NB4 (cell line): ENCODE measurements around the gene MPZL1.

Experiments used
- DNase-seq: peaks from one replicate; pipeline ENCODE4 v3.0.0; 2010; ENCODE audit warnings: low read depth
- H3K4me3 ChIP-seq: one replicate; pipeline ENCODE4 v1.5.1; 2011; ENCODE audit warnings: mild to moderate bottlenecking, low read depth, low read length, moderate library complexity
- CTCF ChIP-seq: IDR thresholded peaks from one replicate; pipeline ENCODE4 v1.5.1; 2012; ENCODE audit warnings: low read depth, low read length
- MYC ChIP-seq: IDR thresholded peaks from 2 replicates; pipeline ENCODE4 v1.6.1; 2011; ENCODE audit warnings: low read depth, low read length
- POLR2A ChIP-seq: IDR thresholded peaks from 2 replicates; pipeline ENCODE4 v1.6.1; 2011; ENCODE audit warnings: mild to moderate bottlenecking; ENCODE audit not compliant: insufficient read length; ENCODE audit errors: extremely low read depth
- TF ChIP-seq, protein P1 (sequence below): IDR thresholded peaks from 2 replicates; pipeline ENCODE4 v1.6.1; 2011; ENCODE audit warnings: low read depth, low read length

Gene MPZL1

DNA sequence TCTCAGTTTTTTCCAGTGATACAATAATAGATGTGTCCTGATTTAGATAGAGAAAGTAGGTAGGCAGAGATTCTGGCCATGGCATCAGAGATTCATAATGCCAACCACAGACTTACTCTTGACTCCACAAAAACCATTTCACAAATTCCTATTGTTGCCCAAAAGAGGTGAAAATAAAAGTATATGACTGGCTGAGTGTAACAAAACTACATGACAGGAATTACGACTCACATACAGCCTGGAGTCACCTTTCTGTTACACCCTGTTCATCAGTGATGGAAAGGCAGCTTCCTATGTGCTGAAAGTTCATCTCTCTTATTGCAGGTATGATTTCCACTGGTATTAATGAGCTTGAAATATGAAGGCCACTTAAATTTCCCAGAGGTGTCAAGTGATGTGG, 72.3 kb downstream of the MPZL1 start:
- TF ChIP-seq, protein P1, sequence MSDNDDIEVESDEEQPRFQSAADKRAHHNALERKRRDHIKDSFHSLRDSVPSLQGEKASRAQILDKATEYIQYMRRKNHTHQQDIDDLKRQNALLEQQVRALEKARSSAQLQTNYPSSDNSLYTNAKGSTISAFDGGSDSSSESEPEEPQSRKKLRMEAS, result no peak
- TF ChIP-seq POLR2A (no peak), CTCF (no peak), MYC (no peak)
- no peak overlapping the region for H3K4me3 ChIP-seq
- no peak for DNase-seq

- H3K4me3 ChIP-seq, result no peak overlapping the region
- TF ChIP-seq CTCF (no peak), MYC (no peak), POLR2A (no peak)
- TF ChIP-seq, protein P1, result no peak
- no peak for DNase-seq
Measured at GRCh38 chr1:167795810-167796740, 74.3 kb downstream of the MPZL1 start.

DNA sequence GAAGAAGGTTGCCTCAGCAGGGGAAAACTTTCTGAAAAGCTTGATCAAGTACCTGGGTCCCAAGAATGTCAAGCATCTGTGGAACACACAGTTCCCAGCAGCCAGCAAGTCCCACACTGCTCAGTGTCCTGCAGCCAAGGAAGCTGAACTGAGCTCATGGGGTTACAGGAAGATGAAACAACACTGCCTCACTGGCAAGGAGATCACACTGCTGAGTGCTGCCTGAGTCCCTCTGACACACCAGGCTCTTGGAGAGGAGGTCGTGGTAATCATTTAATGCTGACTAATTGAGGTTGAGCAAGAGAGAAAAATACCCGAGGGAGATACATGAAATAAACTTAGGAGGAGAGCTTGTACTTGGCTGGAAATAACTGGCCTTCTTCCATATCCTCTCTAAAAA, 75.2 kb downstream of the MPZL1 start:
- TF ChIP-seq, protein P1, result no peak
- TF ChIP-seq POLR2A (no peak), CTCF (peak; percentile 18), MYC (no peak)
- no peak overlapping the region for H3K4me3 ChIP-seq
- DNase-seq, result peak; percentile 96

DNA sequence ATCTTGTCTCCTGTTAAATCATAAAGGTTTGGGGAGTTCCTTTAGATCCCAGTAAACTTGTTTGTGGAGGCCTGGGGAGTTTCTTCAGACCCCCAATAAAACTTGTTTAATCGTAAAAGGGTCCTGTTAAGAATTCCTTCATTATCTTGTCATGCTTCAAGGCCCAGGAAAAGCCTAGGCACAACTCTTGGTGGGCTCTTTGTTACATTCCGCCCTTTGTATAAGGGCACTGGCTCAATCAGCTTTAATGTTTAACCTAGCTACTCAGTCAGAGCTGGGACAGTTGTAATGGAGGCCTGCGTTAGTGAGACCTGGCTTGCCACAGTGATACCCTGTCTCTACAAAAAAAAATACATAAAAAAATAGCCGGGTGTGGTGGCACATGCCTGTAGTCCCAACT, 77.2 kb downstream of the MPZL1 start:
- H3K4me3 ChIP-seq, result no peak overlapping the region
- DNase-seq, result no peak
- TF ChIP-seq MYC (no peak), POLR2A (no peak), CTCF (no peak)
- TF ChIP-seq, protein P1, result no peak

- TF ChIP-seq, protein P1, result no peak
- TF ChIP-seq CTCF (no peak), MYC (no peak), POLR2A (no peak)
- DNase-seq, result no peak
- H3K4me3 ChIP-seq, result no peak overlapping the region
Measured at GRCh38 chr1:167799747-167800146, 78.0 kb downstream of the MPZL1 start.

DNA sequence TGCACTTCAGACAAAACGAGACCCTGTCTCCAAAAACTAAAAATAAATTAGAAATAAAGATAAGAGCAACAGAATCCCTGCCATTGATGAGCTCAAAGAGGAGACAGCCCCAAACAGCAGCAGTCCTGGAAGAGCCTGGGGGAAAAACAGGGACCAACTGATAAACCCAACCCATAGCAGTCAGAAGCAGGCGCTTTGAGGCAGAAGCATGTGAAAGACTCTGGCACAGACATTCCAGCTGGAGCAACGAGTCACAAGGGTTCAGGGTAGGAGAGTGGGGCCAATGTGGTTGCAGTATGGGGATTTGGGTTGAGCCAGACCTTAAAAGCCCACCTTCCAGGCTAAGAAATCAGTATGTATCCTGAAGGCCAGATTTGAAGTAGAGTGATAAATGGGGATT, 78.5 kb downstream of the MPZL1 start:
- DNase-seq, result no peak
- no peak overlapping the region for H3K4me3 ChIP-seq
- no peak for TF ChIP-seq MYC
- no peak for TF ChIP-seq POLR2A
- TF ChIP-seq, protein P1, result no peak
- TF ChIP-seq CTCF, result no peak
